ENCODE data around the gene PSMC2. TPM values are rescaled to one million over a fixed set of nuclear protein-coding genes. Genes with fewer than 3 reads are reported as not detected.

Gene PSMC2
- total and polyA plus RNA-seq, 11 donors: 87.7 to 214 (median 123) TPM

GRCh38 chr7:103341466-103341865, 6.0 kb upstream of the PSMC2 start:
- peaks cover 0 to 36% (median 19%) of the 10 kb centered on the region in 12 donors for H3K4me1 ChIP-seq
- no peak for DNase-seq
- 76 to 85% (median 79%) methylated on average over 2 of the region's 2 CpGs for WGBS, 4 donors
- no peak overlapping the region for H3K27ac ChIP-seq
- no peak for ATAC-seq
- intact Hi-C loops (cut with DNase I): loop anchor here in 5 of 10 donors (5.0 kb wide), 2 partner anchors 44 to 49 kb away; partner anchors contain the start of gene PMPCB (in 4 of the 5)
- H3K36me3 ChIP-seq: peaks cover 0 to 57% (median 51%) of the 10 kb centered on the region in 9 donors
- TF ChIP-seq POLR2A (IDR thresholded peaks at IDR 0.05): no peak
- TF ChIP-seq, protein P1, sequence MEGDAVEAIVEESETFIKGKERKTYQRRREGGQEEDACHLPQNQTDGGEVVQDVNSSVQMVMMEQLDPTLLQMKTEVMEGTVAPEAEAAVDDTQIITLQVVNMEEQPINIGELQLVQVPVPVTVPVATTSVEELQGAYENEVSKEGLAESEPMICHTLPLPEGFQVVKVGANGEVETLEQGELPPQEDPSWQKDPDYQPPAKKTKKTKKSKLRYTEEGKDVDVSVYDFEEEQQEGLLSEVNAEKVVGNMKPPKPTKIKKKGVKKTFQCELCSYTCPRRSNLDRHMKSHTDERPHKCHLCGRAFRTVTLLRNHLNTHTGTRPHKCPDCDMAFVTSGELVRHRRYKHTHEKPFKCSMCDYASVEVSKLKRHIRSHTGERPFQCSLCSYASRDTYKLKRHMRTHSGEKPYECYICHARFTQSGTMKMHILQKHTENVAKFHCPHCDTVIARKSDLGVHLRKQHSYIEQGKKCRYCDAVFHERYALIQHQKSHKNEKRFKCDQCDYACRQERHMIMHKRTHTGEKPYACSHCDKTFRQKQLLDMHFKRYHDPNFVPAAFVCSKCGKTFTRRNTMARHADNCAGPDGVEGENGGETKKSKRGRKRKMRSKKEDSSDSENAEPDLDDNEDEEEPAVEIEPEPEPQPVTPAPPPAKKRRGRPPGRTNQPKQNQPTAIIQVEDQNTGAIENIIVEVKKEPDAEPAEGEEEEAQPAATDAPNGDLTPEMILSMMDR (IDR thresholded peaks at IDR 0.05): no peak
- H3K27me3 ChIP-seq: no peaks in the 10 kb centered on the region
- no peaks in the 10 kb centered on the region for H3K9me3 ChIP-seq
- H3K4me3 ChIP-seq: no peak overlapping the region

DNA sequence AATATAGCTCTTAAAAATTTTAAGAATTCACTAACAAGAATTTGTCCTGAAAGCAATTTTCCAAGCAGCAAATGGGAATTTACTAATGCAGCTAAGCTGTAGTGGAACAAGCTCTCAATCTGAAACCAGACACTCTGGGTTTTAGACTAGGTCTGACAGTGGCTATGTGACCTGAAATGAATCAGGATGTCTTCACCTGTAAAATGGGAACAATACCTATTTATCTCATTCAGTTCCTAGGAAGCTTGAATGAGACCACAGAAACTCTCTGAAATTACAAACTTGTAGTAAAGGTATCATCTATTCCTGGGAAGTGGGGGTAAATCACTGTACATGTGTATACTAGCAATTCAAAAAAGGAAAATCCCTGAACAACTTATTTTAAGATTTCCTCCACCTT, 4.1 kb upstream of the PSMC2 start:
- peak overlapping the region in 9 of 12 donors; percentile 75 to 98 (median 91) for H3K4me3 ChIP-seq
- DNase-seq (no peak), ATAC-seq (no peak)
- H3K27me3 ChIP-seq: no peaks in the 10 kb centered on the region
- no peaks in the 10 kb centered on the region for H3K9me3 ChIP-seq
- peak overlapping the region in 2 of 12 donors; percentile 89 to 91 for H3K27ac ChIP-seq
- TF ChIP-seq, protein P1 (IDR thresholded peaks at IDR 0.05): no peak
- no peak for TF ChIP-seq POLR2A (IDR thresholded peaks at IDR 0.05)
- H3K36me3 ChIP-seq: peaks cover 0 to 38% (median 34%) of the 10 kb centered on the region in 9 donors
- H3K4me1 ChIP-seq: peaks cover under 1 to 45% (median 25%) of the 10 kb centered on the region in 12 donors
- intact Hi-C loops (cut with DNase I): loop anchor here in 5 of 10 donors (5.0 kb wide), 2 partner anchors 46 to 51 kb away; partner anchors contain the start of gene PMPCB (in 4 of the 5)

DNA sequence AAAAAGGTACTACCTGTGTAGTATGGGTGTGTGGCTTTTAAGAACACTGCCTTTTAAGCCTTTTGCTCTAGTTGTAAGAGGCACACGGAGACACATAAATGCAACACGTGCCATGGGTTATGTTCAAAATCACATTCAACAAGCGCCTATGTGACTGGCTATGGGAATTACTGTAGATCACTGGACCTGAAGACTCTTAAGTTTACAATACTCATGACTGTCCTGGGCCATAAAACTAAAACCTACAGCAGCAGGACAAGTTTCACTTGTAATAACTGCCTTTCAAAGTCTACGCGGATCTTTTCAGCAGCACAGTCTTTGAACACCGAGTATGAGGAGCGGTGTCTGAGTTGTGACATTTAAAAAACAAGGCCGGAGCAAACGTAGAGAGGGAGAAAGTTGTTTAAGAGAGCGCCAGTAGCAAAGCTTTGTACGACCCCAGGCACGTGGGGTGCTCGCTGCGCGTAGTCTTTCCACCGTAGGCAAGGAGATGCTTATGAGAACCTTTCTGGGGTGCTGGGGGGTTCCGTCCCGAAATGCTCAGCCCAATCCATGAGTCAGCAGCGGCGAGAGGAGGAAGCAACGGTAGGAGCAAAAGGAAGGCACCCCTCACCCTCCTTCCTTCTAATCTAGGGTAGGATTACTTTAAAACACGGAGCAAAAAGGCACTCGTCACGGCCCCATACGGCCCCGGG, 3.5 kb upstream of the PSMC2 start:
- Histone ChIP-seq H3K4me3 (peak overlapping the region; percentile 75 to 99 (median 90)), H3K4me1 (peaks cover 5 to 50% (median 30%) of the 10 kb centered on the region in 12 donors), H3K27me3 (no peaks in the 10 kb centered on the region), H3K36me3 (peaks cover 0 to 34% (median 28%) of the 10 kb centered on the region in 9 donors), H3K27ac (peak overlapping the region; percentile 56 to 91 (median 82)), H3K9me3 (no peaks in the 10 kb centered on the region)
- DNase-seq (peak in 1 of 5 donors; percentile 36), ATAC-seq (peak in 2 of 4 donors; percentile 3 to 18)
- TF ChIP-seq POLR2A (IDR thresholded peaks at IDR 0.05): no peak
- TF ChIP-seq, protein P1 (IDR thresholded peaks at IDR 0.05): no peak
- intact Hi-C loops (cut with DNase I): loop anchor here in 5 of 10 donors (5.0 kb wide), 2 partner anchors 47 to 52 kb away; partner anchors contain the start of gene PMPCB (in 4 of the 5)
- WGBS, 4 donors: 1 to 2% (median 1%) methylated on average over 24 to 26 of the region's 26 CpGs

- intact Hi-C loops (cut with DNase I): loop anchor here in 6 of 10 donors (5.0 kb wide), 2 partner anchors 47 to 52 kb away; partner anchors contain the start of gene PMPCB (in 5 of the 6)
- 8 to 13% (median 9%) methylated on average over 28 to 43 of the region's 43 CpGs for WGBS, 4 donors
Measured at GRCh38 chr7:103344453-103345149, 2.8 kb upstream of the PSMC2 start, which contains the start of gene DNAJC2. TSS of gene DNAJC2 (minus strand) at chr7:103344767. CDS start at chr7:103344622, 145 bp downstream.

More at GRCh38 chr7:103344453-103345149, 2.8 kb upstream of the PSMC2 start, which contains the start of gene DNAJC2:
- H3K4me3 ChIP-seq: peak within 1 kb of the TSS; percentile 75 to 99 (median 90)
- H3K27me3 ChIP-seq: no peaks in the 10 kb centered on the region
- peak within 1 kb of the TSS; percentile 56 to 91 (median 82) for H3K27ac ChIP-seq
- H3K4me1 ChIP-seq: peaks cover 6 to 57% (median 37%) of the 10 kb centered on the region in 12 donors
- ATAC-seq (peak; percentile 83 to 96 (median 94)), DNase-seq (peak; percentile 86 to 90 (median 89))
- H3K36me3 ChIP-seq: peaks cover 0 to 27% (median 22%) of the 10 kb centered on the region in 9 donors
- no peaks in the 10 kb centered on the region for H3K9me3 ChIP-seq
- peak in 1 of 2 donors; percentile 31 for TF ChIP-seq POLR2A (IDR thresholded peaks at IDR 0.05)
- TF ChIP-seq, protein P1 (IDR thresholded peaks at IDR 0.05): no peak

All from heart left ventricle (tissue), 16 donors.